Right ventricle myocardium inferior (tissue), 1 donor: ENCODE measurements around the gene VGLL4. TPM values are rescaled to one million over a fixed set of nuclear protein-coding genes. Genes with fewer than 3 reads are reported as not detected.

Experiments
- ATAC-seq: fragments of 200-7000 bp; cut with Tn5 transposase; one replicate; pipeline ENCODE4 v1.9.1; 2020; ENCODE audit warnings: mild to moderate bottlenecking, moderate library complexity
- DNase-seq: peaks from one replicate; pipeline ENCODE4 v3.0.0; 2021; ENCODE audit errors: missing footprints
- intact Hi-C: fragments of 100-400 bp; cut with DNase I; formaldehyde crosslinking; loops from one replicate; pipeline ENCODE4 v1.11.0; 2022
- total RNA-seq: library from RNA; stranded (reverse); fragmentation: NEBNext Ultra II Directional; extraction: Animal tissue kit (Norgen Biotek cat#: 25700); gene quantifications from one replicate; pipeline ENCODE4 v1.2.1, GENCODE V29; 2021
- donor health status: DM: no; HTN: yes; CAD: no; lungs with severe emphysema.

Gene VGLL4
- total RNA-seq, 1 donor from 2014 or later, result 26.8 TPM

GRCh38 chr3:11634974-11635612 lies 8.6 kb downstream of the VGLL4 start:
- DNase-seq (no peak), ATAC-seq (no peak)
- intact Hi-C loops, result no loop called here

- no peak for DNase-seq
- intact Hi-C loops, result no loop called here
These were observed 9.6 kb downstream of the VGLL4 start for GRCh38 chr3:11634081-11634635.

GRCh38 chr3:11632966-11633365 lies 10.7 kb downstream of the VGLL4 start:
- no peak for ATAC-seq
- intact Hi-C loops, result no loop called here
- DNase-seq, result no peak

More at GRCh38 chr3:11634081-11634635, 9.6 kb downstream of the VGLL4 start:
- ATAC-seq, result peak; percentile 26

- intact Hi-C loops, result no loop called here
- DNase-seq (no peak), ATAC-seq (no peak)
These were observed 11.2 kb downstream of the VGLL4 start for GRCh38 chr3:11632564-11632963.

GRCh38 chr3:11631820-11632219 lies 11.9 kb downstream of the VGLL4 start:
- ATAC-seq (no peak), DNase-seq (no peak)
- intact Hi-C loops, result no loop called here

GRCh38 chr3:11629716-11630115 lies 14.0 kb downstream of the VGLL4 start:
- intact Hi-C loops, result no loop called here
- no peak for ATAC-seq
- DNase-seq, result no peak

GRCh38 chr3:11627612-11628011 lies 16.1 kb downstream of the VGLL4 start:
- ATAC-seq, result no peak
- no peak for DNase-seq
- intact Hi-C loops, result no loop called here

GRCh38 chr3:11626084-11626463 lies 17.6 kb downstream of the VGLL4 start:
- DNase-seq (no peak), ATAC-seq (no peak)
- intact Hi-C loops, result no loop called here

GRCh38 chr3:11625376-11626083 lies 18.2 kb downstream of the VGLL4 start:
- DNase-seq (no peak), ATAC-seq (no peak)
- intact Hi-C loops, result no loop called here

GRCh38 chr3:11624704-11625375 lies 18.9 kb downstream of the VGLL4 start:
- ATAC-seq (no peak), DNase-seq (no peak)
- intact Hi-C loops, result no loop called here

GRCh38 chr3:11624161-11624560 lies 19.6 kb downstream of the VGLL4 start:
- ATAC-seq (no peak), DNase-seq (no peak)
- intact Hi-C loops, result no loop called here

GRCh38 chr3:11622586-11623550 lies 20.8 kb downstream of the VGLL4 start:
- intact Hi-C loops, result no loop called here
- ATAC-seq, result no peak
- no peak for DNase-seq

- no peak for DNase-seq
- ATAC-seq, result no peak
- intact Hi-C loops, result no loop called here
These were observed 22.6 kb downstream of the VGLL4 start for GRCh38 chr3:11621077-11621476.

GRCh38 chr3:11619946-11620652 lies 23.6 kb downstream of the VGLL4 start:
- no peak for ATAC-seq
- intact Hi-C loops, result no loop called here
- no peak for DNase-seq

- ATAC-seq (no peak), DNase-seq (no peak)
- intact Hi-C loops, result no loop called here
These were observed 24.3 kb downstream of the VGLL4 start for GRCh38 chr3:11619461-11619860.

- intact Hi-C loops, result no loop called here
- no peak for ATAC-seq
These were observed 24.8 kb downstream of the VGLL4 start for GRCh38 chr3:11618904-11619303.

GRCh38 chr3:11616551-11616950 lies 27.2 kb downstream of the VGLL4 start:
- intact Hi-C loops, result no loop called here
- DNase-seq (no peak), ATAC-seq (no peak)

More at GRCh38 chr3:11618904-11619303, 24.8 kb downstream of the VGLL4 start:
- no peak for DNase-seq

GRCh38 chr3:11613851-11614487 lies 29.7 kb downstream of the VGLL4 start:
- ATAC-seq (peak; percentile 35), DNase-seq (no peak)
- intact Hi-C loops, result no loop called here
